NCI-H146 treated with DMSO at 0.1 percent for 48 hours (cell line): Measurements from ENCODE around the gene CSNK2B.

Experiments
- DNase-seq: peaks from one replicate; lab custom pipeline; 2025; ENCODE audit not compliant: unreplicated experiment; lab: John Stamatoyannopoulos, UW

Gene CSNK2B

DNA sequence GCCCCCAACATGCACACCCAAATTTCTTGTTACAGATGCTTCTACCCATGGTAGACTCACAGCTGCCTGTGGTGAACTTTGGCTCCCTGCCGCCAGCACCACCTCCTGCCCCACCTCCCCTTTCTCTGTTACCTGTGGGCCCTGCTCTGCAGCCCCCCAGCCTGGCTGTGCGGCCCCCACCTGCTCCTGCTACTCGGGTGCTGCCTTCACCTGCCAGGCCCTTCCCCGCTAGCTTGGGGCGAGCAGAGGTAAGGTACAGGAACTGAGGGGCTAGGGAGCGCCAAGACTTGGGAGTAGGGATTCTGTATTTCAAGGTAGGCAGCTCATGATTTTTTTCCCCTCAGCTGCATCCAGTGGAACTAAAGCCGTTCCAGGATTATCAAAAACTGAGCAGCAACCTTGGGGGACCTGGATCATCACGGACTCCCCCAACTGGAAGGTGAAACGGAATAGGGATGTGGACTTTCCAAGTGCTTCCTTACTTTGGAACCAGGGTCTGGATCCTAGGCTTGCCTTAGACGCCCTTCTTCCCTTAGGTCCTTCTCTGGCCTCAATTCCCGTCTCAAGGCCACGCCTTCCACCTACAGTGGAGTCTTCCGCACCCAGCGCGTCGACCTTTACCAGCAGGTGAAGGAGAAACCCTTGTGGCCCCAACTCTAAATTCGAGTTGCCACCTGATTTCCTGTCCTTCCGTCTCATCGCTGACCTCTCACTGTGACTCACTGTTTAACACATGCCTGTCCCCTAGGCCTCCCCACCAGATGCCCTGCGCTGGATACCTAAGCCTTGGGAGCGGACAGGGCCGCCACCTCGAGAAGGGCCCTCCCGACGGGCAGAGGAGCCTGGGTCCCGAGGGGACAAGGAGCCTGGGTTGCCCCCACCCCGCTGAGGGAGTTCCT lies 28.9 kb upstream of the CSNK2B start:
- DNase-seq = no peak

DNA sequence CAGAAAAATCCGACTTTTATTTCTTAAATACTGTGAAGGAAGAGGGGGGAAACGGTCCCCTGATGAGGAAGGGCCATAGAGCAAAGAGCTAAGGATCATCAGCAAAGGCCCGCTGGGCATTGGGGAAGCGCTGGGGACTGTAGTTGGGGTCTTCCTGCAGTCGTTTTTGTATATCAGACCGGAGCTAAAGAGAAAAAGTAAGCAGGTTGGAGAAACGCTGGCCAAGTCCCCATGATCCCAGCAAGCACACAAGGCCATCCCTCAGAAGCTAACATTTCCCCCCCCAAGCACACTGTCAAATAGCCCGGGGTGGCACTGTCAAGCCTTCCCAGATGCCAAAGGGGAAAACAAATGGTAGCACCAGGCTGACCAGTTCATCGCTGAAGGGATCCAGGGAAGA lies 26.8 kb upstream of the CSNK2B start:
- DNase-seq = no peak

DNA sequence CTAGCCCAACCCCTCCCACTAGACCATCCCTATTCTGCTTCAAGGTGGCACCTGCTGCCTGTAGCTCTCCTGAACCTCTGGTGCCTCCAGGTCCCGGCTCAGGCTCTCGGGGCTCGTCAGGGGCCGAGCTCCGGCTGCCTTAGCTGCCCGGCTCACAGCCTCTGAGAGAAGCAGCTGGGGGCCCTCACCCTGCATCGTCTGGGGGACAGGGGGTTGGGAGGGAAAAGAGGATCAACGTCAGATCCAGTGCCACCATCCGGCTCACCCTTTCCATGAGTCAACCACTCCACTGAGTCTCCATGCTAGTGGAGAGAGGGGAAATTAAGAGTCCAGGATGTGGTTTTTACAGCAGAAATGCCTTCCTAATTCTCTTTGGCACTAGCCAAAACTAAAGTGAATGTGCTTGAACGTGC lies 26.4 kb upstream of the CSNK2B start:
- no peak for DNase-seq

DNA sequence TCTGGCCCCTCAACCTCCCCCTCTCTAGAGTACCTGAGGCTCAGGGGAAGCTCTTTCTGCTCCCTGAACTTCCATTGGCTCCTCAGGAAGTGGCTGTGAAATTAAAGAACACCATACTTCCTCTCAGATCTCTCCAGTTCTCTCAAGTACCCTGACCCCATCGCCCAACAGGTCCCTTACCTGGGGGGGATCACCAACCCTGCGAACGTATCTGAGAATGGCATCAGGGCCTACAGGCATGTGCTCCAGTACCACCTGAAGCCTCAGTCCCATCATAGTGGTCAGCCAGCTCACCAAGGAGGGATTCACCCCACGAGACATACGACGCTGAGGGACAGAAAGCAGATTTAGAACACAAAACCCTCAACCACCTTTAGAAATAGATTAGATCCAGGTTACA lies 25.3 kb upstream of the CSNK2B start:
- no peak for DNase-seq

DNA sequence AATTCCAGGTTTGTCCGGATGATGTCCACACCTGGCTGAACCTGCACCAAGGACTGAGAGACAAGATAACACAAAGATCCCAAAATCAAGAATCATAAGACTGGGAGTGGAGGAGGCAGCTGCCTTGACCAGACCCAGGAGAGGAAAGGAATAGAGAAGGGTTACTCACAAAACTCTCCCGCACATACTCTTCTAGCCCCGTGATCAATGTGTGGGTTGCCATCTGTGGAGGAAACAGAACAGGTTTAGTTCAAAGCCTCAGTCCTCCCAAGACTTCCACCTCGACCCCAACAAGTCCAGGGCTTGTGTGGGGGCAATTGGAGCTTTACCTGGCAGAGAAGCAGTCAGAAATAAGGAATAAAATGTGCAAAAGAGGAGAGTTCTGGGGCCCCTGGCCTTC lies 24.5 kb upstream of the CSNK2B start:
- no peak for DNase-seq

DNA sequence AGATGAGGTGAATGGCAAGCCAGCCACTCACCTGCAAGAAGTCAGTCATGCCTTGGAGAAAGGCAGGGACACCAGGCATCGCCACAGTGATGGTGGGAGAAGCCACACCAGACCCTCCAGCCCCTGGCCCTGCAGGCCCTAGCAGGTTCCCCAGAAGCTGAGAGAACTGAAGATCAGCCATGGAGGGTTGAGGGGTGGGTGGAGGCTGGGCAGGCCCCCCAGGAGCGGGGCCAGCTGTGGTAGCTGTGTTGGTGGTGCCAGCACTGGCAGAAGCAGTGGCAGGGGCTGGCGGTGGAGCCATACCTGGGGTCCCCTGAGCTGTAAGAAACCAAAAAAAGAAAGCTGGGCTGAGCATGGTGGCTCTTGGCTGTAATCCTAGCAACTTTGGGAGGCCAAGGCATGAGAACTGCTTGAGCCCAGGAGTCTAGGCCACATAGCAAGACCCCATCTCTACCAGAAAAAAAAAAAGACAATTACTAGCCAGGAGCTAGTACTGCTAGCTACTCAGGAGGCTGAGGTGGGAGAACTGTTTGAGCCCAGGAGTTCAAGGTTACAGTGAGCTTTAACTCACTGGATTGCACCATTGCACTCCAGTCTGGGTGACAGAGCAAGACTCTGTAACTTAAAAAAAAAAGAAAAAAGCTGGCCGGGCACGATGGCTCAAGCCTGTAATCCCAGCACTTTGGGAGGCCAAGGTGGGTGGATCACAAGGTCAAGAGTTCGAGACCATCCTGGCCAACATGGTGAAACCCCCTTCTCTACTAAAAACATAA lies 22.9 kb upstream of the CSNK2B start:
- DNase-seq = no peak

DNA sequence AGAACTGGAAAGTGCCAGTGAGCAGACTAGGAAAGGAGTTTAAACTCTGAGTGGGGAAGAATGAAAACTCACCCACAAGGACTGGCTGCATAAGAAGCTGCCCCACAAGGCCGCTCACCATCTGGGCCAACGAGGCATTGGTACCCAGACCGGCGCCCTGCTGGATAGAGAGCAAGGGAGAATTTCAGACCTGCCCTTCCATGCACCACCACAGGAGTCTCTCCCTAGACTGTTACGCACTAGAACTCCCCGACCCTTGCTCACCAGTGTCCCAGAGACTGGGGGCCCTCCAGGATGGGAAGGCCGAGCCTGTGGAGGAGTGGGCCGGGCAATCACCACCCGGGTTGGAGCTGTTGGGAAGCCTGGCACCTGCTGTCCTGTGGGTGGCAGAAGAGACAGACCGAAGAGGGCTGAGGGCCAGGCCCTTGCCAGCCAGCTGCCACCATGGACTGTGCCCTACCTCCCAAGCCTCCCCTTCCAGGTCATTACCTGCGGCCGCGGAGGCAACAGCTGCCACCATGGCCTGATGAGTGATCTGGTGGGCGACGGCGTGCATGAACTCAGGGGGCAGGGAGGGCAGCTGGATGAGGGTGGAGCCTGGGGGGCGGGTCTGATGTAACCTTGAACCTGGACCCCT lies 21.9 kb upstream of the CSNK2B start:
- no peak for DNase-seq

DNA sequence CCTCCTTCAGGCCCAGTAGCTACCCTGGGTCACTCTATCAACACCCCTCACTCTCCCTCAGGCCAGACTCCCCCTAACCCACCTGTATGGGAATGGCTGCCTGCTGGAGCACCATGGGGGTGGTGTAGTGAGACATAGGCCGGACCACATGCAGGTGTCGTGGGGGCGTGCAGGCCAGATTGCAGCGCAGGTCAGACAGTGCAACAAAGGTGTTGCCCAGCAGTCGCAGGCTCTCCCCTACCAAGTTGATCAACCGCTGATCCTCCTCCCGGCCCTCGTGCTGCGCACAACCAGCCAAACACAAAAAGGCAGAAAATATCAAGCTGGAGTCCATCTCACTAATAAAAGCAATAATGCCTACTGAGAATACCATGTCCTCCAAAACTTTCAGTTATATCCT lies 20.6 kb upstream of the CSNK2B start:
- DNase-seq = no peak

DNA sequence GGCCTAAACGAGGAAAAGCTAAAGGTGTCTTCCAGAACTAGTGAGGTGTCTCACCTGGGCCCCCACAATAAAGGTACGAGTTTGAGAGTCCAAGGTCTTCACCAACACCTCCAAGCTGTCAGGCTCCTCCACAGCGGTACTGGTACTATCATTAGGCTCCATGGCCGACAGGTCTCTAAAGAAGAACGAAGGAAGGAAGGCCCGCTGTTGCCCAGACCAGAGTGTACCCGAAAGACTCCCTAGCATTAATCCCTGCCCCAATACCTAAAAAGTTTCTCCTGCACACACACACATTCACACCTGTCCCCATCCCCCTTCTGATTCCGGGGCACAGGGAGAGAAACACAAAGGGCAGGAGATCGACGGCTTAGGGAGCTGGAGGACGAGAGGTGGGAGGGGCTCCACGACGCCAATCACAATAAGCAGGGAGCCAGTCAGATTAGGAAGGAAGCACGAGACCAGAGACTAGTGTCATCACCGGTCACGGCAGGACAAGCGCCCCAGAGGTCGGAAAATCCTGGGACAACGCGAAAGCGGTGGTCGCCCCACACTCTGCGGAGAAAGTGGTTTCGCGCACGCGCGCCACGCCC lies 14.2 kb upstream of the CSNK2B start:
- peak; percentile 59 for DNase-seq

DNA sequence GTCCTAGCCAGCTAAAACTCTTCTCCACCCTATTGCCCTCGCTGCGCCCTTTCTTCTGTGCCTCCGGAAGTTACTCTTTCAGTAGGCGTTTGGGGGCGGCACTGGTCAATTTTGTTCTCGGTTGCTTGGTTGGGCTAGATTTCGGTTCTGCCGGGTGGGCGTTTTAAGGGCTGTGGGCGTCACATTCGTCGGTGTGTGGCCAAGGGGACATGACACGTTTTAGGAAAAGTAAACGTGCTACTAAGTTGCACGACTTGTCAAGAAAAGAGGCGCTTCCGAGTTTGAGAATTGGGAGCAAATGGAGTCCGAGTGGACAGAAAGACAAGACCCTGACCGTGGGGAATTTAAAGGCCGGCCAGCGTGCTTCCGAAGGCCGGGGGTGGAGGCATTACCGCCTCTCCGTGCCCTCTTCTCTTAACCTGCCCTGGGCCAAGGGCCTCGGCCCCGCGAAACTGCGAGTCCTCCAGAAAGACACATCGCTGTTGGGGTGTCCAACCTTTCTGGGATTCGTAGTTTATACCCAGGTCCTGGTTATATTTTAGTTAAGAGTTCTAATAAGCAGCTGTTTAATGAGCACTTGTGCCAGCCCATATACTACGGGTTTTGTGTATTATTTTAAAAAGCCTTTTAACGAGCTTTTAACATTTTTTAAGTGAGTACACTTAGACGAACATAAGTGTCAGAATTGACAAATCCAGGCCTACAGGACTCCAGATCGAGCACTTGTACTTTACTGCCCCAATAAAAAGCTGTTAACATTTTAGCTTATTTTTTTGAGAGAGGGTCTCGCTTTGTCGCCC lies 12.8 kb upstream of the CSNK2B start:
- peak; percentile 95 for DNase-seq

DNA sequence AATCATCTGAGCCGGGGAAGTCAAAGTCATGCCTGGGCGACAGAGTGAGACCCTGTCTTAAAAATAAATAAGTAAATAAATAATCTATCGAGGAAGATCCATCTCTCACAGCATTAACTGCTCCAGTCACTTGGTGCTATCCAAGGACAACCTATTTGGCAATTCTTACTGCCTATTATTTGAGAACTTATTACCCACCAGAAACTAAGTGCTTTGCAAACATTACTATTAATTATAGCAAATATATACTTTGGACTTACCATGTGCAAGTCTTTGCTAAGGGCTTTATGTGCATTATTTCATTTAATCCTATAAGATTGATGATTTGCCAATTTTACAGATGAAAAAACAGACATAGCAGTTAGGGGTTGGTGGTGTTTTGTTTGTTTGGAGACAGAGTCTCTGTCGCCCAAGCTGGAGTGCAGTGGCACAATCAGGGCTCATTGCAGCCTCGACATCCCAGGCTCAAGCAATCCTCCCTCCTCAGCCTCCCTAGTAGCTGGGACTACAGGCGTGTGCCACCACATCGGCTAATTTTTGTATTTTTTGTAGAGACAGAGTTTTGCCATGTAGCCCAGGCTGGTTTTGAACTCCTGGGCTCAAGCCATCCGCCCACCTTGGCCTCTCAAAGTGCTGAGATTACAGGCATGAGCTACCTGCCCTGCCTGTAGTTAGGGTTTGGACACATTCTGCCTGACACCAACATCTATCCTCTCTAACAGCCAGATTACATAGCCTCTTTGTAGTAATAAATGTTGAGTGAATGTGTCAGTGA lies 11.1 kb upstream of the CSNK2B start:
- no peak for DNase-seq

DNA sequence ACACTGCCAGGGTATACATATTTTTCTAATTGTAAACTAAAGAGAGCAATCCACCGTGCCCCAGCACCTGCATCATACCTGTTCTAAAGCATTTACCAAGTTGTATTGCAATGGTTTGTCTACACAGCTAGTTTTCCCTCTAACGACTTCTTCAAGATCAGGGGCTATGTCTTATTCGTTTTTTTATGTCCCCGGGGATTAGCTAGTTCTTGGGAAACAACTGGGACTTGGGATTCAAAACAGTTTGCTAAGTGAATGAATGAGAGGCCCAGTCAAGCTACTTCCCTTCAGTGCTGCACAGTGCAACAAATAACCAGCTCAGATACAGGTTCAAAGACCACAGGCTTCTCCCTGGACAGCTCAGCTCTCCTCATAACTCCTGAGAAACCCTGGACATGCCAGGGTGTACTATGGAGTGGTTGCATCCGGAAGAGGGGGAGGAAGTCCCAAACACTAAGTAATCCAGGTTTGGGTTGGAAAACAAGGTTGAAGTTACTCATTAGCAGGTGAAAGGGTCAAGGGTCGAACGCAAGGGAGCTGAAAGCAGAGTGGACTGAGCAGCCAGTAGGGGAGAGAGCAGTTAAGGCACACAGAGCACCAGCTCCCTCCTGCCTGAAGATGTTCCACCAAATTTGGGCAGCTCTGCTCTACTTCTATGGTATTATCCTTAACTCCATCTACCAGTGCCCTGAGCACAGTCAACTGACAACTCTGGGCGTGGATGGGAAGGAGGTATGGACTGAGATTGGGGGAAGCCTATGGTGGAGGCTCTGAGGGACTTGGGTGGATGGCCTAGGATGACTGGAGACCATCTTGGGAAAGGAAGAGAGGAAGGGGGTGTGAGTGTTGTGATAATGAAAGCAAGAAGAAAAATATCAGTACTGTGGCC lies 10.3 kb upstream of the CSNK2B start, which contains the start of gene APOM:
Gene APOM (plus strand): TSS at position 546 of the 889 bp plus-strand sequence. CDS start 73 bp downstream, at position 619.
- DNase-seq = no peak

DNA sequence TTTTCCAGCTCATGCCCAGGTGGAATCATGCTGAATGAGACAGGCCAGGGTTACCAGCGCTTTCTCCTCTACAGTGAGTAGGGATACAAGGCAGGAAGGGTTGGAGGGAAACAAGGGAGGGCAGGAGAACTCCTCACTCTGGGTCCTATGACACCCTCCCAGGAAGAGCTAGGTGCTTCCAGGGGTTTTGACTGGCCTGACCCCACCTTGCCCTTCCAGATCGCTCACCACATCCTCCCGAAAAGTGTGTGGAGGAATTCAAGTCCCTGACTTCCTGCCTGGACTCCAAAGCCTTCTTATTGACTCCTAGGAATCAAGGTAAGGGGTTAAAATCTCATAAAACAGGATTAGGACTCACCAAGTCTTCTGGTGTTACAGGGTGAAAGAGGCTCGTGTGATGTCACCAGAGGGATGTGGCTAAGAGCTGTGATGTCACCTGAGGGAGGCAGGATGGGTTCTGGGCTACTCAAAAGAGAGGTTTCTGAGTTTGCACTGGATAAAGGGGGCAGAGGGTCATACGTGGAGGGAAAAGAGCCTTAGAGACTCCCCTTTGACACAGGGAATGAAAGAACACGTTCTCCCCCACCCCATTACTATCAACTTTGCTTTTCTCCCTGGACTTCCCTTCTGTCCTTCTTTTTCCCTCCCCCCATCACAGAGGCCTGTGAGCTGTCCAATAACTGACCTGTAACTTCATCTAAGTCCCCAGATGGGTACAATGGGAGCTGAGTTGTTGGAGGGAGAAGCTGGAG lies 8.3 kb upstream of the CSNK2B start:
- no peak for DNase-seq

DNA sequence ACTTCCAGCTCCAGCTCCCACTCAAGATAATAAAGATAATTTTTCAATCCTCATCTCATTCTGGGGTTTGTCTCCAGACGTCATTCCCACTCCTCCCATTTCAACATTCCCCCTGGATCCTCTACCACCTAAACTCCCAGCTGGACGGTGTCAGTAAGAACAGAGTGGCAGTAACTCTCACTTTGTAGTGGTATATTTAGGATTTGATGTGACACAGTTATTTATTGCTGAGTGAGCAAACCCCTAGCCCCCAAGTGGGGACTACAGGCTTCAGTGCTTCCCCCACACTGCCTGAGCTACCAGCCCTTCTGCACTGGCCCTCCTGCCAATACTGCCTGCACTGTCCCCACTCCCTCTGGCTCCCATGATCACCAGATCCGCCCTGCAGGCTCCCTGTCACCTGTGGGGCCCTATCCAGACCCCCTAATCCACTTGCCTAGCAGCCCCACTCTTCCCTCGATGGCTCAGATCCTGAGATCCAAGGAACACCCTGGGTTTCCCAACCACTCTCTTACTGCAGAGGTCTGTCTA lies 7.7 kb upstream of the CSNK2B start:
- no peak for DNase-seq

DNA sequence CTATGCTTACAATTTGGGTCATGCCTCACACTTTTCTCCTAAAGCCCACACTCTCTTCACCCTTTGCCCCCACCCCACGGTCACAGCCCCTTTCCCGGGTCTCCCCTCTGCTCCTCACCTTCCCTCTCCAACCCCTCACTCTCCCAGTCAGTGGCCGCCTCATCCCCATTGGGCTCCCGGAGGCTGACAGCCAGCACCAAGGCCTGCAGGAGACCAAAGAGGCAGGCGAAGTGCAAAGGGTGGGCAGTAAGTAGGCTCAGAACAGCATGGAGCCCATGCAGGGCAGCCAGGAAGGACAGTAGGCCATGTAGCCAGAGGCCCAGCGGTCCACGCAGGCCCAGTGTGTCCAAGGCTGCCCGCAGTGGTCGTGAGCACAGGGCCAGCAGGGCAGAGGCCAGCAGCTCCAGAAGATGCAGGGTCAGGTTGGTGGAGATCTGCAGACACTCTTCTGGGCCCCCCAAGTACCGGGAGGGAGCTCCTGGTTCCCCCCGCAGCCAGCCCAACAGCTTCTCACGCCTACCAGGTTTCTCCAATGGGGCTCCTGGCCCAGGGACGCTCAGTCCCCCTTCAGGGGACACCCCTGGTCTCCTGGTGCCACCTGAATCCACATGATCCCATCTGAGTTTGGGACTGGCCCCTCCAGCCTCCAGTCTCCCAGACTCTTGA lies 6.8 kb upstream of the CSNK2B start:
- no peak for DNase-seq

DNA sequence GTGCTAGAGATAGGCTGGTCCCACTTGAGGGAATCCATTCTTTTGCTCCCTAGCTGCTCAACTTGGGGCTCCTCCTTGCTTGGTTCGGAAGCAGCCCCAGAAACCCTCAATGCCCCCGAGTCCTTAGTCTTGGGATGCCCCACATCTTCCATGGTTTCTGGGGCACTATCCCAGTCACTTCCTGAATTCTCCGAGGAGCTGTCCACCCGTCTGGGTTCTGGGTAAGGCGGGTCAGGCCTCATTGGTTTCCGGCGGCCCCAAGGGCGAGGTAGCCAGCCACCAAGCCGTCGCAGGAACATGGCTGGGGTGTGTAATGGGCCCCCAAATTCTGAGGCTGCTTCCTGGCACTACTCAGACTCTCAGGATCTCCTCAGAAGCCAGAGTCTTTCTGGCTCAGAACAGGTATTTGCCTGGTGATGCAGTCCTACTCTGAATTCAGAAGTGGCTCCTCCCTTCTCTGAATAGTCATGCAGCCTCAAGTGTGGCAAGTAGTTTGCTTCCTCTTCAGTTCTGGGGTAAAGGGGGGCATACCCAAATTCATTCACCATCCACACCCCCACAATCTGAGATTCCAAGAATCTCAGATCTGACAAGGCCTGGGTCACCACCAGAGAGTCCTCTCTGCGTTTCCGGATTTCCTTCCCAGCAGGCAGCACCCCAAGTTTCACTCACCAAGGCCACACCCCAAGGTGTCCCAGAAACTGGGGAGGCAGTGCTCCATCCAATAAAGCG lies 6.1 kb upstream of the CSNK2B start:
- no peak for DNase-seq
